Kidney (tissue), 14 donors: ENCODE measurements around the gene ASTL. TPM values are rescaled to one million over a fixed set of nuclear protein-coding genes. Genes with fewer than 3 reads are reported as not detected.

Experiments used
- DNase-seq, 5 donors: peaks; one replicate each; pipeline ENCODE4 v3.0.0-alpha.2; 2013 to 2020
- FAIRE-seq: peaks from 2 replicates; lab custom pipeline; 2012; peaks lifted over from hg19 to GRCh38; lab: Jason Lieb, UNC
- H3K27ac ChIP-seq, 2 donors: one replicate each; pipeline ENCODE4 v1.7.0; 2013; ENCODE audit warnings: low read depth in 2 of 2, low read length in 2 of 2, inconsistent platforms in 1 of 2
- H3K27me3 ChIP-seq: one replicate; pipeline ENCODE4 v1.7.1; 2013; ENCODE audit warnings: low read length, inconsistent platforms; ENCODE audit not compliant: control insufficient read depth, insufficient read depth
- H3K36me3 ChIP-seq, 3 donors: one replicate each; pipeline versions ENCODE4 v1.7.0 to v1.7.1; 2013; ENCODE audit warnings: low read length in 3 of 3, control low read depth in 1 of 3, inconsistent platforms in 1 of 3; ENCODE audit not compliant: insufficient read depth in 3 of 3, control insufficient read depth in 2 of 3
- H3K4me1 ChIP-seq, 3 donors: one replicate each; pipeline versions ENCODE4 v1.7.0 to v1.7.1; 2013; ENCODE audit warnings: low read length in 3 of 3, inconsistent platforms in 1 of 3, low read depth in 1 of 3; ENCODE audit not compliant: control insufficient read depth in 2 of 3, insufficient read depth in 2 of 3
- H3K4me3 ChIP-seq, 3 donors: one replicate each; pipeline versions ENCODE4 v1.7.0 to v1.8.1; 2013; ENCODE audit warnings: low read length in 3 of 3, control low read depth in 1 of 3, inconsistent platforms in 1 of 3
- H3K9ac ChIP-seq, 3 donors: one replicate each; pipeline versions ENCODE4 v1.7.0 to v1.7.1; 2013; ENCODE audit warnings: low read length in 3 of 3, control low read depth in 1 of 3, inconsistent platforms in 1 of 3
- H3K9me3 ChIP-seq, 3 donors: one replicate each; pipeline versions ENCODE4 v1.7.0 to v1.7.1; 2013; ENCODE audit warnings: low read length in 3 of 3, control low read depth in 1 of 3, inconsistent platforms in 1 of 3; ENCODE audit not compliant: control insufficient read depth in 2 of 3, insufficient read depth in 1 of 3
- CTCF ChIP-seq: IDR thresholded peaks from 3 replicates; pipeline ENCODE4 v1.5.1; 2012; ENCODE audit warnings: mild to moderate bottlenecking, moderate library complexity, borderline replicate concordance; ENCODE audit not compliant: insufficient read depth; ENCODE audit errors: extremely low read depth
- intact Hi-C: fragments of 100-400 bp; cut with DNase I; formaldehyde crosslinking; loops from one replicate; pipeline ENCODE4 v1.11.1; 2022
- polyA plus RNA-seq: library from polyadenylated mRNA; stranded (reverse); fragments of 350-450 nt; fragmentation: Illumina TruSeq; extraction: RNeasy Lipid Tissue Mini Kit (QIAGEN cat#74804); gene quantifications from one replicate; pipeline ENCODE4 v1.2.3, GENCODE V29; 2014; ENCODE audit warnings: low read depth, low replicate concordance; ENCODE audit not compliant: insufficient read depth
- total RNA-seq: library from RNA; stranded (reverse); fragmentation: NEBNext Ultra II Directional; extraction: Animal tissue kit (Norgen Biotek cat#: 25700); gene quantifications from one replicate; pipeline ENCODE4 v1.2.1, GENCODE V29; 2021
- donor health status: control.
- donor health status: control.
- donor health status: control.
- donor health status: control.
- donor health status: control.
- donor health status: DM: yes; HTN: yes; CAD: no.
- donor health status: Normal renal cell carcinoma (clear cell type).

ASTL gene
- total and polyA plus RNA-seq, 2 donors from 2014 or later = not detected

GRCh38 chr2:96105994-96106715 lies 32.1 kb downstream of the ASTL start:
- H3K9ac ChIP-seq = no peak overlapping the region
- no peaks in the 10 kb centered on the region for H3K27me3 ChIP-seq
- no peak for FAIRE-seq
- H3K27ac ChIP-seq = no peak overlapping the region
- H3K36me3 ChIP-seq = no peaks in the 10 kb centered on the region
- TF ChIP-seq CTCF = no peak
- intact Hi-C loops = no loop called here
- peaks cover 0 to 15% (median 0%) of the 10 kb centered on the region in 3 donors for H3K4me1 ChIP-seq
- no peak overlapping the region for H3K4me3 ChIP-seq
- peaks cover 0 to 6% (median 0%) of the 10 kb centered on the region in 3 donors for H3K9me3 ChIP-seq
- peak in 2 of 5 donors; percentile 4 to 26 for DNase-seq

- TF ChIP-seq CTCF = no peak
- intact Hi-C loops = no loop called here
- Histone ChIP-seq H3K36me3 (no peaks in the 10 kb centered on the region), H3K27ac (no peak overlapping the region), H3K9me3 (peaks cover 0 to 6% (median 0%) of the 10 kb centered on the region in 3 donors), H3K4me3 (no peak overlapping the region), H3K9ac (no peak overlapping the region), H3K4me1 (peaks cover 0 to 15% (median 0%) of the 10 kb centered on the region in 3 donors), H3K27me3 (no peaks in the 10 kb centered on the region)
- FAIRE-seq (no peak), DNase-seq (peak in 2 of 5 donors; percentile 29 to 32)
Measured at GRCh38 chr2:96105152-96105915, 33.0 kb downstream of the ASTL start.

GRCh38 chr2:96104487-96104861 lies 33.8 kb downstream of the ASTL start:
- Histone ChIP-seq H3K36me3 (no peaks in the 10 kb centered on the region), H3K4me1 (peaks cover 0 to 15% (median under 1%) of the 10 kb centered on the region in 3 donors), H3K27ac (no peak overlapping the region), H3K9ac (no peak overlapping the region), H3K4me3 (no peak overlapping the region), H3K27me3 (no peaks in the 10 kb centered on the region), H3K9me3 (peaks cover 0 to 6% (median 0%) of the 10 kb centered on the region in 3 donors)
- TF ChIP-seq CTCF = no peak
- intact Hi-C loops = no loop called here
- FAIRE-seq = no peak
- peak in 2 of 5 donors; percentile 52 to 55 for DNase-seq
